ENCODE data around the gene BRCA1.

DNA sequence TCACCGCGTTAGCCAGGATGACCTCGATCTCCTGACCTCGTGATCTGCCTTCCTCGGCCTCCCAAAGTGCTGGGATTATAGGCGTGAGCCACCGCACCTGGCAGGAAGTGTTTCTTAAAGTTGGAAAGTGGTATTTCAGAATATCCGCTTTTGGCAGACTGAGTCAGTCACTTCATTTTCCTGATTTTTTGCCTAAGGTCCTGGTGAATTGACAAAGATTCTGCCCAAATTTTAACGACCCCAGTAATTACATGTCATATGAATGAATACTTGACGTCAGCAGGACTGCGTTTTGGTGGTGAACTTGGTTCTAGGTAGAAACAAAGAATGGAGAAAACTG is 4.5 kb upstream of the BRCA1 start:
- no peak for TF ChIP-seq POLR2AphosphoS5 (IDR thresholded peaks at IDR 0.05)
- TF ChIP-seq, protein P1, sequence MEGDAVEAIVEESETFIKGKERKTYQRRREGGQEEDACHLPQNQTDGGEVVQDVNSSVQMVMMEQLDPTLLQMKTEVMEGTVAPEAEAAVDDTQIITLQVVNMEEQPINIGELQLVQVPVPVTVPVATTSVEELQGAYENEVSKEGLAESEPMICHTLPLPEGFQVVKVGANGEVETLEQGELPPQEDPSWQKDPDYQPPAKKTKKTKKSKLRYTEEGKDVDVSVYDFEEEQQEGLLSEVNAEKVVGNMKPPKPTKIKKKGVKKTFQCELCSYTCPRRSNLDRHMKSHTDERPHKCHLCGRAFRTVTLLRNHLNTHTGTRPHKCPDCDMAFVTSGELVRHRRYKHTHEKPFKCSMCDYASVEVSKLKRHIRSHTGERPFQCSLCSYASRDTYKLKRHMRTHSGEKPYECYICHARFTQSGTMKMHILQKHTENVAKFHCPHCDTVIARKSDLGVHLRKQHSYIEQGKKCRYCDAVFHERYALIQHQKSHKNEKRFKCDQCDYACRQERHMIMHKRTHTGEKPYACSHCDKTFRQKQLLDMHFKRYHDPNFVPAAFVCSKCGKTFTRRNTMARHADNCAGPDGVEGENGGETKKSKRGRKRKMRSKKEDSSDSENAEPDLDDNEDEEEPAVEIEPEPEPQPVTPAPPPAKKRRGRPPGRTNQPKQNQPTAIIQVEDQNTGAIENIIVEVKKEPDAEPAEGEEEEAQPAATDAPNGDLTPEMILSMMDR (IDR thresholded peaks at IDR 0.05) = no peak
- TF ChIP-seq EP300 (IDR thresholded peaks at IDR 0.05) = no peak
- no peak for TF ChIP-seq POLR2A (IDR thresholded peaks at IDR 0.05)
